Right hindlimb (tissue), 1 donor: ENCODE results near the gene CBR1.

ENCODE experiments used
- DNase-seq: peaks from one replicate; pipeline ENCODE4 v3.0.0-alpha.2; 2018

CBR1 gene

GRCh38 chr21:36069713-36070583 is at the start of gene CBR1:
Gene CBR1 (plus strand): TSS chr21:36070024. CDS start chr21:36070116, 92 bp downstream.
- peak; percentile 92 for DNase-seq

GRCh38 chr21:36021251-36021837 is 48.5 kb upstream of the CBR1 start:
- no peak for DNase-seq

- no peak for DNase-seq
Measured at GRCh38 chr21:36022427-36023091, 47.3 kb upstream of the CBR1 start.

- DNase-seq: no peak
Measured at GRCh38 chr21:36023092-36023480, 46.7 kb upstream of the CBR1 start.

GRCh38 chr21:36024782-36025181 is 45.0 kb upstream of the CBR1 start:
- no peak for DNase-seq

- DNase-seq: no peak
Measured at GRCh38 chr21:36027347-36027746, 42.5 kb upstream of the CBR1 start.

- DNase-seq: peak; percentile 84
Measured at GRCh38 chr21:36028127-36029069, 41.4 kb upstream of the CBR1 start.

GRCh38 chr21:36029309-36029708 is 40.5 kb upstream of the CBR1 start:
- no peak for DNase-seq

GRCh38 chr21:36030581-36031189 is 39.1 kb upstream of the CBR1 start:
- no peak for DNase-seq

GRCh38 chr21:36032647-36033406 is 37.0 kb upstream of the CBR1 start:
- no peak for DNase-seq

GRCh38 chr21:36034211-36034913 is 35.5 kb upstream of the CBR1 start:
- DNase-seq: peak; percentile 39

- DNase-seq: no peak
Measured at GRCh38 chr21:36035381-36035791, 34.4 kb upstream of the CBR1 start.

- no peak for DNase-seq
Measured at GRCh38 chr21:36038701-36039497, 30.9 kb upstream of the CBR1 start.

- no peak for DNase-seq
Measured at GRCh38 chr21:36039861-36040260, 30.0 kb upstream of the CBR1 start.

GRCh38 chr21:36040389-36040788 is 29.4 kb upstream of the CBR1 start:
- no peak for DNase-seq

GRCh38 chr21:36041910-36042309 is 27.9 kb upstream of the CBR1 start:
- no peak for DNase-seq

- DNase-seq: no peak
Measured at GRCh38 chr21:36044056-36044455, 25.8 kb upstream of the CBR1 start.

GRCh38 chr21:36045993-36046392 is 23.8 kb upstream of the CBR1 start:
- no peak for DNase-seq

GRCh38 chr21:36047139-36047538 is 22.7 kb upstream of the CBR1 start:
- DNase-seq: no peak

- no peak for DNase-seq
Measured at GRCh38 chr21:36048357-36048756, 21.5 kb upstream of the CBR1 start.
